GM12878 (cell line): Measurements from ENCODE around the gene GRIFIN. TPM values are rescaled to one million over a fixed set of nuclear protein-coding genes. Genes with fewer than 3 reads are reported as not detected.

Source experiments
- ATAC-seq: fragments of 200-7000 bp; cut with Tn5 transposase; 3 replicates; pipeline ENCODE4 v1.9.1; 2020; ENCODE audit warnings: mild to moderate bottlenecking, moderate library complexity
- BruUV-seq: library from RNA; stranded (reverse); fragments of 400-500 nt; replicated peaks from 2 replicates; lab custom pipeline; 2021; lab: Mats Ljungman, UMichigan
- CTCF ChIA-PET: fragments of 300-600 bp; sonication (Branson Sonifier 250); formaldehyde crosslinking; extraction: SDS; loops from one replicate; lab custom pipeline; 2021; ENCODE audit warnings: inconsistent platforms; lab: Yijun Ruan, JAX
- POLR2A ChIA-PET: fragments of 350-600 bp; formaldehyde crosslinking; extraction: SDS; loops from one replicate; lab custom pipeline; 2021; ENCODE audit warnings: inconsistent platforms; lab: Charles Lee
- RAD21 ChIA-PET: fragments of 300-600 bp; sonication (Branson Sonifier 250); formaldehyde crosslinking; loops from one replicate; lab custom pipeline; 2023; ENCODE audit warnings: antibody characterized with exemption; ENCODE audit not compliant: unreplicated experiment; lab: Charles Lee
- SMC1A ChIA-PET: fragments of 300-600 bp; sonication (Branson Sonifier 250); formaldehyde crosslinking; loops from one replicate; lab custom pipeline; 2023; ENCODE audit not compliant: unreplicated experiment, uncharacterized antibody; lab: Charles Lee
- DNase-seq: peaks from one replicate; pipeline ENCODE4 v3.0.0-alpha.2; 2011; ENCODE audit warnings: low read depth, low spot score
- FAIRE-seq: peaks from 3 replicates; lab custom pipeline; 2011; peaks lifted over from hg19 to GRCh38; lab: Jason Lieb, UNC
- H2AFZ ChIP-seq: 2 replicates; pipeline ENCODE4 v1.6.0; 2011; ENCODE audit warnings: low read depth, low read length, control low read depth; ENCODE audit not compliant: control insufficient read depth
- H3K27ac ChIP-seq: 2 replicates; pipeline ENCODE4 v1.5.1; 2011; ENCODE audit warnings: control low read depth; ENCODE audit not compliant: control insufficient read depth, insufficient read depth
- H3K27me3 ChIP-seq, 2 experiments: replicated peaks in 1 of 2; 2 replicates each; pipeline versions ENCODE4 v1.6.0 to v1.6.1; 2011; ENCODE audit warnings: low read length in 1 of 2; ENCODE audit not compliant: control insufficient read depth in 2 of 2, insufficient read depth in 2 of 2
- H3K36me3 ChIP-seq, 2 experiments: 2 replicates each; pipeline ENCODE4 v1.5.1; 2011; ENCODE audit warnings: low read length in 1 of 2; ENCODE audit not compliant: control insufficient read depth in 2 of 2, insufficient read depth in 2 of 2
- H3K4me1 ChIP-seq: 2 replicates; pipeline ENCODE4 v1.6.1; 2011; ENCODE audit warnings: mild to moderate bottlenecking, low read length, moderate library complexity, mixed read lengths; ENCODE audit not compliant: control insufficient read depth, insufficient read depth
- H3K4me2 ChIP-seq: 2 replicates; pipeline ENCODE4 v1.6.0; 2011; ENCODE audit warnings: control low read depth; ENCODE audit not compliant: control insufficient read depth, insufficient read depth
- H3K4me3 ChIP-seq: fragments of 200-600 bp; sonication (generic); 2 replicates; pipeline ENCODE4 v1.5.1; 2016
- H3K79me2 ChIP-seq: 2 replicates; pipeline ENCODE4 v1.6.0; 2011; ENCODE audit warnings: low read length; ENCODE audit not compliant: control insufficient read depth, insufficient read depth
- H3K9ac ChIP-seq: 2 replicates; pipeline ENCODE4 v1.8.0; 2011; ENCODE audit warnings: low read length, control low read depth, mixed read lengths; ENCODE audit not compliant: control insufficient read depth, insufficient read depth
- H3K9me3 ChIP-seq: replicated peaks from 3 replicates; pipeline ENCODE4 v1.5.1; 2011; ENCODE audit warnings: mild to moderate bottlenecking, low read length; ENCODE audit not compliant: control insufficient read depth, insufficient read depth
- H4K20me1 ChIP-seq: 2 replicates; pipeline ENCODE4 v1.6.0; 2011; ENCODE audit not compliant: control insufficient read depth, insufficient read depth
- ASH2L ChIP-seq: fragments of 300-600, 200-600 bp; sonication (generic); IDR thresholded peaks from 2 replicates; pipeline ENCODE4 v1.6.1; 2017; ENCODE audit warnings: low read depth, mild to moderate bottlenecking, borderline replicate concordance
- NBN ChIP-seq: fragments of 450-650 bp; IDR thresholded peaks from 2 replicates; pipeline ENCODE4 v1.6.1; 2016
- RAD51 ChIP-seq: fragments of 450-650 bp; IDR thresholded peaks from 2 replicates; pipeline ENCODE4 v1.6.1; 2016; ENCODE audit warnings: moderate library complexity, mild to moderate bottlenecking, inconsistent platforms
- STAT3 ChIP-seq: IDR thresholded peaks from 2 replicates; pipeline ENCODE4 v1.6.1; 2011; ENCODE audit warnings: low read depth, low read length, improper control_type of control experiment
- SUZ12 ChIP-seq: fragments of 200-600 bp; sonication (generic); IDR thresholded peaks from one replicate; pipeline ENCODE4 v1.6.1; 2018; ENCODE audit warnings: antibody characterized with exemption, mild to moderate bottlenecking; ENCODE audit not compliant: unreplicated experiment
- WGBS: methylation state at CpG from one replicate; pipeline ENCODE4 v1.1.6; 2016; ENCODE audit warnings: low lambda C conversion rate; ENCODE audit not compliant: insufficient replicate concordance, insufficient coverage; ENCODE audit errors: missing lambda C conversion rate; 5-methylcytosine and 5-hydroxymethylcytosine counted together
- in situ Hi-C: fragments of 300-500 bp; cut with MboI; formaldehyde crosslinking; loops from 9 replicates; pipeline ENCODE4 v1.14.3; 2018; ENCODE audit warnings: mixed read lengths
- intact Hi-C: fragments of 100-400 bp; cut with micrococcal nuclease; formaldehyde crosslinking; loops from one replicate; pipeline ENCODE4 v1.14.2; 2022; ENCODE audit not compliant: unreplicated experiment
- polyA plus RNA-seq, 11 experiments: library from polyadenylated mRNA; depleted of rRNA in 4 of 11; unstranded in 6 of 11; stranded (reverse) in 5 of 11; fragments of >200 nt; fragmentation: Nextera tagmentation in 4 of 11; fragmentation: Illumina TruSeq in 1 of 11; extraction: Ambion mirVana in 4 of 11; extraction: Trizol in 1 of 11; gene quantifications; 1 replicate in 1 of 11; 2 replicates in 10 of 11; pipeline versions ENCODE4 v1.2.1 to v1.2.3, GENCODE V29; 2011 to 2016; ENCODE audit warnings: inconsistent platforms in 2 of 11, missing spikeins in 2 of 11, low read depth in 1 of 11
- total RNA-seq, 4 experiments: library from RNA; depleted of rRNA in 3 of 4; stranded (reverse); fragments of >200 nt in 3 of 4; fragmentation: Illumina TruSeq in 1 of 4; extraction: Trizol in 1 of 4; gene quantifications; 2 replicates each; pipeline versions ENCODE4 v1.2.1 to v1.2.3, GENCODE V29; 2013 to 2021
- TF ChIP-seq, protein P1 (sequence below): IDR thresholded peaks from 2 replicates; pipeline ENCODE4 v1.6.1; 2012; ENCODE audit warnings: low read depth, low read length, improper control_type of control experiment
- TF ChIP-seq, protein P2 (sequence below), 3 experiments: IDR thresholded peaks in 2 of 3; conservative IDR thresholded peaks in 1 of 3; 2 replicates each; pipeline ENCODE4 v1.5.1; 2011; ENCODE audit warnings: low read depth in 3 of 3, low read length in 3 of 3, mild to moderate bottlenecking in 3 of 3, control low read depth in 2 of 3, moderate library complexity in 2 of 3, inconsistent platforms in 1 of 3, mixed read lengths in 1 of 3; ENCODE audit not compliant: control insufficient read depth in 2 of 3, insufficient read depth in 1 of 3; ENCODE audit errors: extremely low read depth in 1 of 3
- TF ChIP-seq, protein P3 (sequence below): fragments of 450-650 bp; IDR thresholded peaks from 2 replicates; pipeline ENCODE4 v1.6.1; 2014; ENCODE audit warnings: mild to moderate bottlenecking
- TF ChIP-seq, protein P4 (sequence below): IDR thresholded peaks from 2 replicates; pipeline ENCODE4 v1.6.1; 2011; ENCODE audit warnings: low read depth, low read length, improper control_type of control experiment, borderline replicate concordance

Gene GRIFIN
- total and polyA plus RNA-seq, 10 of the 15 experiments (the other 5 are each of a cell fraction or from before 2014, with no cell fraction given): not detected

DNA sequence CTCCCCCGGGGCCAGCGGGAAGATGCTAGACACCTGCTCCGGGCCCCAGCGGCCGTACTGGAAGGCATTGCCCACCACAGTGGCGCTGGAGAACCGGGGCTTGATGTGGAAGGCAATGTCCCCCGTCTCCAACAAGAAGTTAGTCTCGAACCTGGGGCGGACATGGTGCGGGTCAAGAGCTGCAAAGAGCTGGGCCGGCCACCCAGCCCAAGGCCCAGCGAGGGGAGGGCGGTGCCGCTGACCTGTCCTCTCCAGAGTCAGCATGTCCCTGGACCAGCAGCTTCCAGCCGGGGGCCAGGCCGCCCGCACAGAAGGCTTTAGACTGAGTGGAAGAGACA, 551 bp downstream of the GRIFIN start:
- no peaks in the 10 kb centered on the region for H3K4me1 ChIP-seq
- CTCF ChIA-PET: no interaction called here
- H3K79me2 ChIP-seq: no peaks in the 10 kb centered on the region
- H4K20me1 ChIP-seq: no peaks in the 10 kb centered on the region
- TF ChIP-seq RAD51: no peak
- no peak for TF ChIP-seq NBN
- TF ChIP-seq, protein P1, sequence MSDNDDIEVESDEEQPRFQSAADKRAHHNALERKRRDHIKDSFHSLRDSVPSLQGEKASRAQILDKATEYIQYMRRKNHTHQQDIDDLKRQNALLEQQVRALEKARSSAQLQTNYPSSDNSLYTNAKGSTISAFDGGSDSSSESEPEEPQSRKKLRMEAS: no peak
- TF ChIP-seq SUZ12: no peak
- no peak for TF ChIP-seq STAT3
- TF ChIP-seq, protein P2, sequence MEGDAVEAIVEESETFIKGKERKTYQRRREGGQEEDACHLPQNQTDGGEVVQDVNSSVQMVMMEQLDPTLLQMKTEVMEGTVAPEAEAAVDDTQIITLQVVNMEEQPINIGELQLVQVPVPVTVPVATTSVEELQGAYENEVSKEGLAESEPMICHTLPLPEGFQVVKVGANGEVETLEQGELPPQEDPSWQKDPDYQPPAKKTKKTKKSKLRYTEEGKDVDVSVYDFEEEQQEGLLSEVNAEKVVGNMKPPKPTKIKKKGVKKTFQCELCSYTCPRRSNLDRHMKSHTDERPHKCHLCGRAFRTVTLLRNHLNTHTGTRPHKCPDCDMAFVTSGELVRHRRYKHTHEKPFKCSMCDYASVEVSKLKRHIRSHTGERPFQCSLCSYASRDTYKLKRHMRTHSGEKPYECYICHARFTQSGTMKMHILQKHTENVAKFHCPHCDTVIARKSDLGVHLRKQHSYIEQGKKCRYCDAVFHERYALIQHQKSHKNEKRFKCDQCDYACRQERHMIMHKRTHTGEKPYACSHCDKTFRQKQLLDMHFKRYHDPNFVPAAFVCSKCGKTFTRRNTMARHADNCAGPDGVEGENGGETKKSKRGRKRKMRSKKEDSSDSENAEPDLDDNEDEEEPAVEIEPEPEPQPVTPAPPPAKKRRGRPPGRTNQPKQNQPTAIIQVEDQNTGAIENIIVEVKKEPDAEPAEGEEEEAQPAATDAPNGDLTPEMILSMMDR (IDR thresholded peaks at IDR 0.05 in 2 of 3, conservative IDR thresholded peaks at IDR 0.05 in 1 of 3; ENCODE audit: control insufficient read depth in 2 of 3, extremely low read depth in 1 of 3, insufficient read depth in 1 of 3, low read depth in 3 of 3, low read length in 3 of 3): no peak
- TF ChIP-seq, protein P3, sequence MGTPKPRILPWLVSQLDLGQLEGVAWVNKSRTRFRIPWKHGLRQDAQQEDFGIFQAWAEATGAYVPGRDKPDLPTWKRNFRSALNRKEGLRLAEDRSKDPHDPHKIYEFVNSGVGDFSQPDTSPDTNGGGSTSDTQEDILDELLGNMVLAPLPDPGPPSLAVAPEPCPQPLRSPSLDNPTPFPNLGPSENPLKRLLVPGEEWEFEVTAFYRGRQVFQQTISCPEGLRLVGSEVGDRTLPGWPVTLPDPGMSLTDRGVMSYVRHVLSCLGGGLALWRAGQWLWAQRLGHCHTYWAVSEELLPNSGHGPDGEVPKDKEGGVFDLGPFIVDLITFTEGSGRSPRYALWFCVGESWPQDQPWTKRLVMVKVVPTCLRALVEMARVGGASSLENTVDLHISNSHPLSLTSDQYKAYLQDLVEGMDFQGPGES: no peak
- TF ChIP-seq, protein P4, sequence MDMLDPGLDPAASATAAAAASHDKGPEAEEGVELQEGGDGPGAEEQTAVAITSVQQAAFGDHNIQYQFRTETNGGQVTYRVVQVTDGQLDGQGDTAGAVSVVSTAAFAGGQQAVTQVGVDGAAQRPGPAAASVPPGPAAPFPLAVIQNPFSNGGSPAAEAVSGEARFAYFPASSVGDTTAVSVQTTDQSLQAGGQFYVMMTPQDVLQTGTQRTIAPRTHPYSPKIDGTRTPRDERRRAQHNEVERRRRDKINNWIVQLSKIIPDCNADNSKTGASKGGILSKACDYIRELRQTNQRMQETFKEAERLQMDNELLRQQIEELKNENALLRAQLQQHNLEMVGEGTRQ: no peak
- no peak for TF ChIP-seq ASH2L
- H3K4me3 ChIP-seq: no peak overlapping the region
- no peaks in the 10 kb centered on the region for H3K9me3 ChIP-seq
- POLR2A ChIA-PET: no interaction called here
- H3K4me2 ChIP-seq: no peak overlapping the region
- no peak for DNase-seq
- RAD21 ChIA-PET: no interaction called here
- intact Hi-C loops: no loop called here
- 72% methylated on average over 17 of the region's 18 CpGs for WGBS
- H3K9ac ChIP-seq: no peak overlapping the region
- in situ Hi-C loops: no loop called here
- H3K27me3 ChIP-seq: no peaks in the 10 kb centered on the region
- SMC1A ChIA-PET: no interaction called here
- no peak overlapping the region for H3K27ac ChIP-seq
- no peak for FAIRE-seq
- no peak overlapping the region for H2AFZ ChIP-seq
- H3K36me3 ChIP-seq: no peaks in the 10 kb centered on the region
- ATAC-seq: no peak
- BruUV-seq: no TSS peak
